Measurements from ENCODE around the gene SNRPA1.

DNA sequence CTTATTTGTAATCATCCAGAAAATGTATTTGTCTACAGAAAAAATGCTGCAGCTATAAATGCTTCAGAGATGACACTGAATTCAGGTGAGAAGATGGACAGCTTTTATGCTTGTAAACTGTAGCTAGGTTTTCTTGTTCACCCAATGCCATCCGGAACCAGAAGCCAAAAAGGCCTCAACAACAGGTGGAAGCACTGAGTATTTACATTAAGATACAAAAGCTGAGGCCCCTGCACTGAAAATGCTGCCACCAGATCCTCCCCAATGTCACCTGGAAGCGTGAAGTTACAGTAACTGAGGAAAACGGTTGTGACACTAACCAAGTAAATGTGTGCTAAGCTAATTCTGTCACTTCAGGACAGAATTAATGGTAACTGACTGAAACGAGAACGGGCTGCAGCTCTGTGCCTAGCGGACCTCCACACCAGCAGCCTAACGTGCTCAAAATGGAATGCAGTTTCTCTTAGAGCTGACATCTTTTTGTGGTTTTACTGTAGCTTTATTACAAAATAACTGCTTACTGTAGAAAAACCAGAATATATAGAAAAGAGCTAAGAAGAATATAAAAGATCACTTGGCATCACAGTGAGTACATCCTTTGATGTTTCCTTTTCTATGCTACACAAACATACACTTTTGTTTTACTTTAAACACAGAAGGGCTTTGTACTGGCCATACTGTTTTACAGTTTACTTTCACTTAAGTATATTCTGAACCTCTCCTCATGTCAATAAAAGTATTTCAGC, 50.8 kb downstream of the SNRPA1 start:
- TF ChIP-seq, protein P1, sequence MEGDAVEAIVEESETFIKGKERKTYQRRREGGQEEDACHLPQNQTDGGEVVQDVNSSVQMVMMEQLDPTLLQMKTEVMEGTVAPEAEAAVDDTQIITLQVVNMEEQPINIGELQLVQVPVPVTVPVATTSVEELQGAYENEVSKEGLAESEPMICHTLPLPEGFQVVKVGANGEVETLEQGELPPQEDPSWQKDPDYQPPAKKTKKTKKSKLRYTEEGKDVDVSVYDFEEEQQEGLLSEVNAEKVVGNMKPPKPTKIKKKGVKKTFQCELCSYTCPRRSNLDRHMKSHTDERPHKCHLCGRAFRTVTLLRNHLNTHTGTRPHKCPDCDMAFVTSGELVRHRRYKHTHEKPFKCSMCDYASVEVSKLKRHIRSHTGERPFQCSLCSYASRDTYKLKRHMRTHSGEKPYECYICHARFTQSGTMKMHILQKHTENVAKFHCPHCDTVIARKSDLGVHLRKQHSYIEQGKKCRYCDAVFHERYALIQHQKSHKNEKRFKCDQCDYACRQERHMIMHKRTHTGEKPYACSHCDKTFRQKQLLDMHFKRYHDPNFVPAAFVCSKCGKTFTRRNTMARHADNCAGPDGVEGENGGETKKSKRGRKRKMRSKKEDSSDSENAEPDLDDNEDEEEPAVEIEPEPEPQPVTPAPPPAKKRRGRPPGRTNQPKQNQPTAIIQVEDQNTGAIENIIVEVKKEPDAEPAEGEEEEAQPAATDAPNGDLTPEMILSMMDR (IDR thresholded peaks at IDR 0.05) = no peak
- TF ChIP-seq POLR2A (IDR thresholded peaks at IDR 0.05) = no peak
